GM11168 (cell line): ENCODE results near the gene KRTAP5-7.

Experiments
- in situ Hi-C: fragments of 300-500 bp; cut with MboI; formaldehyde crosslinking; loops from one replicate; pipeline ENCODE4 v1.12.0; 2022; ENCODE audit warnings: low sequenced_read_pairs; ENCODE audit not compliant: unreplicated experiment

The KRTAP5-7 gene

GRCh38 chr11:71495286-71496230 lies 31.5 kb upstream of the KRTAP5-7 start:
- in situ Hi-C loops, result no loop called here

- in situ Hi-C loops, result no loop called here
These were observed 30.6 kb upstream of the KRTAP5-7 start for GRCh38 chr11:71496421-71496820.

- in situ Hi-C loops, result no loop called here
These were observed 29.0 kb upstream of the KRTAP5-7 start for GRCh38 chr11:71498091-71498490.

- in situ Hi-C loops, result no loop called here
These were observed 27.9 kb upstream of the KRTAP5-7 start for GRCh38 chr11:71499125-71499524.

GRCh38 chr11:71499546-71499945 lies 27.5 kb upstream of the KRTAP5-7 start:
- in situ Hi-C loops, result no loop called here

- in situ Hi-C loops, result no loop called here
These were observed 26.5 kb upstream of the KRTAP5-7 start for GRCh38 chr11:71500601-71501021.

- in situ Hi-C loops, result no loop called here
These were observed 25.7 kb upstream of the KRTAP5-7 start for GRCh38 chr11:71501071-71501985.

GRCh38 chr11:71502026-71502425 lies 25.0 kb upstream of the KRTAP5-7 start:
- in situ Hi-C loops, result no loop called here

- in situ Hi-C loops, result no loop called here
These were observed 24.1 kb upstream of the KRTAP5-7 start for GRCh38 chr11:71502871-71503435.

GRCh38 chr11:71504531-71504930 lies 22.5 kb upstream of the KRTAP5-7 start:
- in situ Hi-C loops, result no loop called here

- in situ Hi-C loops, result no loop called here
These were observed 22.1 kb upstream of the KRTAP5-7 start for GRCh38 chr11:71505001-71505400.

GRCh38 chr11:71505781-71506180 lies 21.3 kb upstream of the KRTAP5-7 start:
- in situ Hi-C loops, result no loop called here

GRCh38 chr11:71507102-71507501 lies 20.0 kb upstream of the KRTAP5-7 start:
- in situ Hi-C loops, result no loop called here

- in situ Hi-C loops, result no loop called here
These were observed 8.3 kb upstream of the KRTAP5-7 start for GRCh38 chr11:71518506-71519471.

- in situ Hi-C loops, result no loop called here
These were observed 7.5 kb upstream of the KRTAP5-7 start for GRCh38 chr11:71519546-71519945.

GRCh38 chr11:71525188-71525937 lies 1.7 kb upstream of the KRTAP5-7 start:
- in situ Hi-C loops, result no loop called here

GRCh38 chr11:71525938-71526495 lies 1.1 kb upstream of the KRTAP5-7 start:
- in situ Hi-C loops, result no loop called here

GRCh38 chr11:71527576-71528210 lies 626 bp downstream of the KRTAP5-7 start:
- in situ Hi-C loops, result no loop called here
